Smooth muscle cell (in vitro differentiated cells): ENCODE measurements around the gene ERFE. TPM values are rescaled to one million over a fixed set of nuclear protein-coding genes. Genes with fewer than 3 reads are reported as not detected.

ENCODE experiments used
- DNase-seq: peaks from one replicate; lab custom pipeline; 2025; ENCODE audit not compliant: unreplicated experiment; lab: John Stamatoyannopoulos, UW
- H2AFZ ChIP-seq: fragments of 200-600 bp; sonication (generic); 2 replicates; pipeline ENCODE4 v1.6.0; 2016; ENCODE audit warnings: antibody characterized with exemption, low read depth, mild to moderate bottlenecking
- H3F3A ChIP-seq: fragments of 200-600 bp; sonication (generic); 2 replicates; pipeline ENCODE4 v1.6.0; 2017; ENCODE audit warnings: antibody characterized with exemption, low read depth
- H3K27ac ChIP-seq: fragments of 200-600 bp; sonication (generic); 2 replicates; pipeline ENCODE4 v1.5.1; 2016; ENCODE audit warnings: low read depth, mild to moderate bottlenecking
- H3K27me3 ChIP-seq: fragments of 200-600 bp; sonication (generic); 2 replicates; pipeline ENCODE4 v1.6.1; 2016; ENCODE audit warnings: low read depth, mild to moderate bottlenecking
- H3K36me3 ChIP-seq: fragments of 200-600 bp; sonication (generic); 2 replicates; pipeline ENCODE4 v1.5.1; 2016; ENCODE audit warnings: low read depth
- H3K4me1 ChIP-seq: fragments of 200-600 bp; sonication (generic); 2 replicates; pipeline ENCODE4 v1.5.1; 2016; ENCODE audit warnings: low read depth
- H3K4me2 ChIP-seq: fragments of 200-600 bp; sonication (generic); 2 replicates; pipeline ENCODE4 v1.6.0; 2016; ENCODE audit warnings: mild to moderate bottlenecking
- H3K4me3 ChIP-seq: fragments of 200-600 bp; sonication (generic); 2 replicates; pipeline ENCODE4 v1.5.1; 2016; ENCODE audit warnings: mild to moderate bottlenecking
- H3K79me2 ChIP-seq: fragments of 200-600 bp; sonication (generic); 2 replicates; pipeline ENCODE4 v1.6.0; 2016; ENCODE audit warnings: low read depth, mild to moderate bottlenecking
- H3K9ac ChIP-seq: fragments of 200-600 bp; sonication (generic); 2 replicates; pipeline ENCODE4 v1.6.0; 2016; ENCODE audit warnings: low read depth
- H3K9me3 ChIP-seq: fragments of 200-600 bp; sonication (generic); replicated peaks from 2 replicates; pipeline ENCODE4 v1.5.1; 2016; ENCODE audit warnings: low read depth
- H4K20me1 ChIP-seq: fragments of 200-600 bp; sonication (generic); 2 replicates; pipeline ENCODE4 v1.6.0; 2016; ENCODE audit warnings: low read depth
- WGBS: methylation state at CpG from one replicate; pipeline ENCODE4 v1.1.7; 2016; ENCODE audit warnings: low lambda C conversion rate; 5-methylcytosine and 5-hydroxymethylcytosine counted together
- polyA plus RNA-seq: library from polyadenylated mRNA; unstranded; fragments of >200 nt; fragmentation: Nextera tagmentation; extraction: Ambion mirVana; gene quantifications from 2 replicates; pipeline ENCODE4 v1.2.1, GENCODE V29; 2016
- total RNA-seq: library from RNA; depleted of rRNA; stranded (reverse); fragments of >200 nt; gene quantifications from 2 replicates; pipeline ENCODE4 v1.2.3, GENCODE V29; 2014
- TF ChIP-seq, protein P1 (sequence below): fragments of 200-600 bp; sonication (generic); IDR thresholded peaks from 2 replicates; pipeline ENCODE4 v1.5.1; 2017; ENCODE audit warnings: borderline replicate concordance, mild to moderate bottlenecking, antibody characterized with exemption; ENCODE audit not compliant: insufficient read depth, poor library complexity, severe bottlenecking

ERFE gene
- total and polyA plus RNA-seq, 2 experiments from 2014 or later = 2.4 TPM; not detected in 1

DNA sequence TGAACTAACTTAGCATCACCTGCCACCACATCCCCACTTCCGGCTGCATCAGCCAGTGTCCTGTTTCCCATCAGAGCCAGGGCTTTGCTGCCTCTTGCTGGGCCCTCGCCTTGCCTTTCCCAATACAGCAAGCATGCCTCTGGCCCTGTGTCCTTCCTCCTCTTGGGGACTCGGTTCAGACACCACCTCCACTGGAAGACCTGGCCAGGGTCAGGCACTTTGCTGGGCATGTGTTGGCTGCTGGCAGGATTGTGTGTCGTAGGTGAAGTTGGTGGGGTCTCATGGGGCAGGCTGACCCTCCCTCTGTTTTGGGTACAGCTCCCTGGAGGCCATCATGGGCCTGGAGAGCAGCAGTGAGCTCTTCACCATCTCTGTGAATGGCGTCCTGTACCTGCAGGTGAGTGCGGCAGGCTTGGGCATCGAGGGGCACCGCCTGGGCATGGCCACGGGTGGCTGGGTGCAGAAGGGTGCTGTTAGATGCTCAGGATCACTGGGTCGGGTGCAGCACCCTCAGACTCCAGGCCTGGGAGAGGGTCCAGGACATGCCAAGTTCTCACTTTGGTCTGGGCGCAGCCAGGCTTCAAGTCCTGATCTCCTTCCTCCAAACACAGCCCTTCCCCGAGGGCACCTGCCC is 6.6 kb downstream of the ERFE start:
- TF ChIP-seq, protein P1, sequence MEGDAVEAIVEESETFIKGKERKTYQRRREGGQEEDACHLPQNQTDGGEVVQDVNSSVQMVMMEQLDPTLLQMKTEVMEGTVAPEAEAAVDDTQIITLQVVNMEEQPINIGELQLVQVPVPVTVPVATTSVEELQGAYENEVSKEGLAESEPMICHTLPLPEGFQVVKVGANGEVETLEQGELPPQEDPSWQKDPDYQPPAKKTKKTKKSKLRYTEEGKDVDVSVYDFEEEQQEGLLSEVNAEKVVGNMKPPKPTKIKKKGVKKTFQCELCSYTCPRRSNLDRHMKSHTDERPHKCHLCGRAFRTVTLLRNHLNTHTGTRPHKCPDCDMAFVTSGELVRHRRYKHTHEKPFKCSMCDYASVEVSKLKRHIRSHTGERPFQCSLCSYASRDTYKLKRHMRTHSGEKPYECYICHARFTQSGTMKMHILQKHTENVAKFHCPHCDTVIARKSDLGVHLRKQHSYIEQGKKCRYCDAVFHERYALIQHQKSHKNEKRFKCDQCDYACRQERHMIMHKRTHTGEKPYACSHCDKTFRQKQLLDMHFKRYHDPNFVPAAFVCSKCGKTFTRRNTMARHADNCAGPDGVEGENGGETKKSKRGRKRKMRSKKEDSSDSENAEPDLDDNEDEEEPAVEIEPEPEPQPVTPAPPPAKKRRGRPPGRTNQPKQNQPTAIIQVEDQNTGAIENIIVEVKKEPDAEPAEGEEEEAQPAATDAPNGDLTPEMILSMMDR = no peak
- no peak overlapping the region for H2AFZ ChIP-seq
- H3K4me2 ChIP-seq = no peak overlapping the region
- no peaks in the 10 kb centered on the region for H4K20me1 ChIP-seq
- DNase-seq = no peak
- H3K27ac ChIP-seq = no peak overlapping the region
- peaks cover 4% of the 10 kb centered on the region for H3F3A ChIP-seq
- no peaks in the 10 kb centered on the region for H3K79me2 ChIP-seq
- H3K9ac ChIP-seq = no peak overlapping the region
- no peak overlapping the region for H3K4me3 ChIP-seq
- peaks cover 47% of the 10 kb centered on the region for H3K27me3 ChIP-seq
- no peaks in the 10 kb centered on the region for H3K36me3 ChIP-seq
- WGBS = 95% methylated on average over 11 of the region's 12 CpGs
- H3K4me1 ChIP-seq = peaks cover 5% of the 10 kb centered on the region
- no peaks in the 10 kb centered on the region for H3K9me3 ChIP-seq

DNA sequence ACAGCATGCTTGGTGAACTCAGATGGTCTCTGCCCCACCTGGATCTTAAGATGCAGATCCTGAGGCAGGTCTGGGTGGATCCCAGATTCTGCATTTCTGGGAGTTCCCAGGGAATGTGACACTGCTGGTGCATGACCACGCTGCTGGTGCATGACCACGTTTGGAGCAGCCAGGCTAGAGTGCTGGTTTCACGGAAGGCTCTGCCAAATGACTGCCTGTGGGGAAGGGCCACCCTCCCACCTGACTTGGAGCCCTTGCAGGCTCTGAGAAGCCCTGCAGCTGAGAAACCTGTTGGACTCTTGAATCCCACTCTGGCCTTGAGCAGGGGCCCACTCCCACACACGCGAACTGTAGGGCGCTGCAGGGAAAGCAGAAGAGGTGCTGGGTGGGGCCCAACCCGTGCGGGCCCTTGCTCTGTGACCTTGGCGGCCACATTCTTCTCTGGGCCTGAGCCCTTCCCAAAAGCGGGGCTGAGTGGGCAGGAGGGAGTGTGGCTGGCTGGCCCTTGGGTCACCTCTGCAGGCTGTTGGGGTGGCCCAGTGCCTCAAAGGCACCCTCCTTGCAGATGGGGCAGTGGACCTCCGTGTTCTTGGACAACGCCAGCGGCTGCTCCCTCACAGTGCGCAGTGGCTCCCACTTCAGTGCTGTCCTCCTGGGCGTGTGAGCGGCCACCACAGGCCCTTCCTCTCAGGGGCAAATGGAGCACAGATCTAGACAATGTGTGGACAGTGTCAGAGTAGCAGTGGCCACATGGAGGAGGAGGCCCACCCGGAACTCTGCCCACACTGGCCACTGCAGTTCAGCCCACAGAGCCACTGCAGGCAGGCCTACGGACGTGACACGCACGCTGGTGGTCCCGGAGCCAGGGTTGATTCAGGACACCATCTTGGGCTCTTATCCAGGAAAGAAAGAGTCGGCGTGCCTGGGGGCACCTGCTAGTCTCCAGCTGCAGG is 7.9 kb downstream of the ERFE start:
- TF ChIP-seq, protein P1 = no peak
- no peaks in the 10 kb centered on the region for H3K9me3 ChIP-seq
- no peaks in the 10 kb centered on the region for H3K79me2 ChIP-seq
- H3F3A ChIP-seq = peaks cover 8% of the 10 kb centered on the region
- H3K9ac ChIP-seq = no peak overlapping the region
- H2AFZ ChIP-seq = no peak overlapping the region
- H4K20me1 ChIP-seq = no peaks in the 10 kb centered on the region
- no peak for DNase-seq
- H3K4me3 ChIP-seq = no peak overlapping the region
- no peak overlapping the region for H3K4me2 ChIP-seq
- peaks cover 38% of the 10 kb centered on the region for H3K27me3 ChIP-seq
- no peaks in the 10 kb centered on the region for H3K36me3 ChIP-seq
- WGBS = 96% methylated on average over 24 of the region's 24 CpGs
- H3K4me1 ChIP-seq = peaks cover 5% of the 10 kb centered on the region
- no peak overlapping the region for H3K27ac ChIP-seq

DNA sequence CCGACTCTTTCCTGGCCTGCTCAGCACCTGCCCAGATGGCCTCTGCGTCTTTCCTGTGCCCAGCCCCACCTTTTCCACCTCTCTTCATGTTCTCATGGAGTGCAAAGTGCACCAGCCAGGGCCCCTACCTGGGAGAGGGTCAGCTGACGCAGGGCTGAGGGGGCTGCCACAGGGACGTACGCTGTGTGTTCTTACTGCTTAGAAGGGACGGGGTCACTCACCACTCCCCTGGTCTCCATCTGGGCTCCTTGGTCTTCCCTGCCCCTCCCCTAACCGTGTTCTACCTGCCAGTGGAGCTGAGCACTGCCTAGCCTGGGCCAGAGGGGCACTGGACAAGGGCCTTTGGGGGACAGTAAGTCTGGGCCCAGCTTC is 8.6 kb downstream of the ERFE start:
- no peak overlapping the region for H2AFZ ChIP-seq
- DNase-seq = no peak
- H3K9me3 ChIP-seq = no peaks in the 10 kb centered on the region
- H3K4me2 ChIP-seq = no peak overlapping the region
- TF ChIP-seq, protein P1 = no peak
- peaks cover 5% of the 10 kb centered on the region for H3K4me1 ChIP-seq
- whole genome bisulfite sequencing = 94% methylated on average over 7 of the region's 7 CpGs
- no peaks in the 10 kb centered on the region for H4K20me1 ChIP-seq
- H3K27ac ChIP-seq = no peak overlapping the region
- H3K36me3 ChIP-seq = no peaks in the 10 kb centered on the region
- H3K79me2 ChIP-seq = no peaks in the 10 kb centered on the region
- peaks cover 8% of the 10 kb centered on the region for H3F3A ChIP-seq
- peaks cover 31% of the 10 kb centered on the region for H3K27me3 ChIP-seq
- H3K4me3 ChIP-seq = no peak overlapping the region
- H3K9ac ChIP-seq = no peak overlapping the region
